Upper lobe of right lung (tissue), 1 donor: ENCODE measurements around the gene CYP21A2. TPM values are rescaled to one million over a fixed set of nuclear protein-coding genes. Genes with fewer than 3 reads are reported as not detected.

Experiments
- ATAC-seq: fragments of 200-7000 bp; cut with Tn5 transposase; one replicate; pipeline ENCODE4 v1.9.1; 2020; ENCODE audit warnings: mild to moderate bottlenecking, moderate library complexity
- DNase-seq: peaks from one replicate; pipeline ENCODE4 v3.0.0-alpha.2; 2020
- H3K27ac ChIP-seq: fragments of 200-600 bp; one replicate; pipeline ENCODE4 v1.8.0; 2022
- H3K27me3 ChIP-seq: fragments of 200-600 bp; one replicate; pipeline ENCODE4 v1.8.0; 2022; ENCODE audit warnings: mild to moderate bottlenecking
- H3K36me3 ChIP-seq: fragments of 200-600 bp; one replicate; pipeline ENCODE4 v1.8.0; 2022
- H3K4me1 ChIP-seq: fragments of 200-600 bp; one replicate; pipeline ENCODE4 v1.8.0; 2022
- H3K4me3 ChIP-seq: fragments of 200-600 bp; one replicate; pipeline ENCODE4 v1.8.0; 2022; ENCODE audit warnings: mild to moderate bottlenecking
- H3K9me3 ChIP-seq: fragments of 200-600 bp; one replicate; pipeline ENCODE4 v1.8.0; 2022
- CTCF ChIP-seq: fragments of 200-600 bp; IDR thresholded peaks from one replicate; pipeline ENCODE4 v1.8.0; 2022; ENCODE audit warnings: antibody characterized with exemption
- intact Hi-C: fragments of 100-400 bp; cut with DNase I; formaldehyde crosslinking; loops from one replicate; pipeline ENCODE4 v1.11.0; 2022
- total RNA-seq: library from RNA; stranded (reverse); fragmentation: NEBNext Ultra II Directional; extraction: Animal tissue kit (Norgen Biotek cat#: 25700); gene quantifications from one replicate; pipeline ENCODE4 v1.2.1, GENCODE V29; 2021
- donor health status: DM: no; HTN: yes; CAD: no; lungs with severe emphysema.

Gene CYP21A2
- total RNA-seq, 1 donor from 2014 or later: 0.61 TPM

GRCh38 chr6:32073613-32074012, 35.4 kb downstream of the CYP21A2 start:
- Histone ChIP-seq H3K4me3 (no peak overlapping the region), H3K27ac (no peak overlapping the region), H3K27me3 (no peaks in the 10 kb centered on the region), H3K36me3 (peaks cover 36% of the 10 kb centered on the region), H3K9me3 (no peaks in the 10 kb centered on the region), H3K4me1 (no peaks in the 10 kb centered on the region)
- TF ChIP-seq CTCF: no peak
- ATAC-seq: no peak
- DNase-seq: no peak
- intact Hi-C loops: no loop called here

GRCh38 chr6:32074996-32075532, 36.8 kb downstream of the CYP21A2 start:
- DNase-seq (no peak), ATAC-seq (no peak)
- Histone ChIP-seq H3K27me3 (no peaks in the 10 kb centered on the region), H3K27ac (no peak overlapping the region), H3K4me1 (no peaks in the 10 kb centered on the region), H3K36me3 (peaks cover 44% of the 10 kb centered on the region), H3K9me3 (no peaks in the 10 kb centered on the region), H3K4me3 (no peak overlapping the region)
- no peak for TF ChIP-seq CTCF
- intact Hi-C loops: no loop called here

- intact Hi-C loops: no loop called here
- no peak for DNase-seq
- Histone ChIP-seq H3K27ac (no peak overlapping the region), H3K9me3 (no peaks in the 10 kb centered on the region), H3K4me3 (no peak overlapping the region), H3K36me3 (peaks cover 48% of the 10 kb centered on the region), H3K27me3 (no peaks in the 10 kb centered on the region), H3K4me1 (no peaks in the 10 kb centered on the region)
- no peak for TF ChIP-seq CTCF
- ATAC-seq: no peak
Observed at GRCh38 chr6:32075781-32076180, 37.6 kb downstream of the CYP21A2 start.

DNA sequence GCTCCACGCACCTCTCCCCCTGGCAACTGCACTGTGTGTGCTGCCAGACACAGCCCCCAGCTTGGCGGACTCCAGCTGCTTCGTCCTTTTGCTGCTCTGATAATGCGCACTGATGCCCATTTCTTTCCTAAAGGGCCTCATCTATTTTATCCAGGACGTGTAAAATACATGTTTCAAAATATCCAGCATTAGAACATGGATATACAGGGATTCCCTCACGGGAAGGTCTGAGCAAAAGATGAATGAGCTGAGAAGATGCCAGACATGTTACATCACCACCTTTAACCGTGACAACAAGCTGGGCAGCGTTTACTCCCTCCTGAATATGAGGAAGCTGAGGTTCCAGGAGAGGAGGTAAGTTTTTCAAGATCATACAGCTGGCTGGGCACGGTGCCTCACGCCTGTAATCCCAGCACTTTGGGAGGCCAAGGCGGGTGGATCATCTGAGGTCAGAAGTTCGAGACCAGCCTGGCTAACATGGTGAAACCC, 38.1 kb downstream of the CYP21A2 start:
- Histone ChIP-seq H3K4me1 (no peaks in the 10 kb centered on the region), H3K36me3 (peaks cover 43% of the 10 kb centered on the region), H3K4me3 (no peak overlapping the region), H3K27me3 (no peaks in the 10 kb centered on the region), H3K27ac (no peak overlapping the region), H3K9me3 (no peaks in the 10 kb centered on the region)
- no peak for DNase-seq
- no peak for ATAC-seq
- intact Hi-C loops: no loop called here
- TF ChIP-seq CTCF: no peak

- TF ChIP-seq CTCF: no peak
- intact Hi-C loops: no loop called here
- no peak overlapping the region for H3K4me3 ChIP-seq
- no peak for ATAC-seq
- no peaks in the 10 kb centered on the region for H3K27me3 ChIP-seq
- no peaks in the 10 kb centered on the region for H3K9me3 ChIP-seq
- H3K4me1 ChIP-seq: peaks cover 9% of the 10 kb centered on the region
- no peak overlapping the region for H3K27ac ChIP-seq
- peaks cover 48% of the 10 kb centered on the region for H3K36me3 ChIP-seq
- DNase-seq: no peak
Observed at GRCh38 chr6:32079566-32080290, 41.5 kb downstream of the CYP21A2 start.
